Activated naive CD4-positive, alpha-beta T cell treated with anti-CD3 and anti-CD28 coated beads for 36 hours (primary cell): ENCODE data around the gene SEPTIN3. TPM values are rescaled to one million over a fixed set of nuclear protein-coding genes. Genes with fewer than 3 reads are reported as not detected.

ENCODE experiments used
- CTCF ChIA-PET: fragments of 350-600 bp; sonication (Branson Sonifier 250); formaldehyde crosslinking; loops from one replicate; lab custom pipeline; 2021; ENCODE audit warnings: antibody characterized with exemption; lab: Charles Lee
- DNase-seq: peaks from one replicate; pipeline ENCODE4 v3.0.0-alpha.2; 2020
- H3K27ac Mint-ChIP-seq: one replicate; pipeline ENCODE4 v1.8.0; 2021; ENCODE audit warnings: mild to moderate bottlenecking, mixed read lengths
- H3K27me3 Mint-ChIP-seq: one replicate; pipeline ENCODE4 v1.8.0; 2021; ENCODE audit warnings: low read depth, mixed read lengths
- H3K36me3 Mint-ChIP-seq: one replicate; pipeline ENCODE4 v1.8.0; 2021; ENCODE audit warnings: low read depth, mixed read lengths
- H3K4me1 Mint-ChIP-seq: one replicate; pipeline ENCODE4 v1.8.0; 2021; ENCODE audit warnings: low read depth, mixed read lengths
- H3K4me3 Mint-ChIP-seq: one replicate; pipeline ENCODE4 v1.8.0; 2021; ENCODE audit warnings: mild to moderate bottlenecking, moderate library complexity, mixed read lengths
- H3K9me3 Mint-ChIP-seq: one replicate; pipeline ENCODE4 v1.8.0; 2021; ENCODE audit warnings: mixed read lengths
- intact Hi-C: fragments of 100-400 bp; cut with micrococcal nuclease; formaldehyde crosslinking; loops from one replicate; pipeline ENCODE4 v1.15.1; 2023
- total RNA-seq, 2 experiments: library from RNA; stranded (reverse); gene quantifications; one replicate each; pipeline ENCODE4 v1.2.3, GENCODE V29; 2021

SEPTIN3 gene
- total RNA-seq, 2 experiments from 2014 or later, result 1.0 to 1.5 TPM

GRCh38 chr22:41932353-41932752, 36.9 kb upstream of the SEPTIN3 start:
- no peak for DNase-seq
- Mint-ChIP-seq H3K9me3 (no peaks in the 10 kb centered on the region), H3K4me3 (no peak overlapping the region), H3K27ac (no peak overlapping the region), H3K4me1 (peaks cover 18% of the 10 kb centered on the region), H3K36me3 (peaks cover 19% of the 10 kb centered on the region), H3K27me3 (no peaks in the 10 kb centered on the region)
- CTCF ChIA-PET, result no interaction called here
- intact Hi-C loops, result no loop called here

- CTCF ChIA-PET, result interaction anchor here (0.6 kb wide), 1 partner anchor 509 kb away, joined by 3 read pairs; no protein-coding TSS in a partner anchor
- Mint-ChIP-seq H3K9me3 (no peaks in the 10 kb centered on the region), H3K4me3 (no peak overlapping the region), H3K27me3 (no peaks in the 10 kb centered on the region), H3K4me1 (peaks cover 10% of the 10 kb centered on the region), H3K27ac (no peak overlapping the region), H3K36me3 (peaks cover 31% of the 10 kb centered on the region)
- no peak for DNase-seq
- intact Hi-C loops, result no loop called here
These were observed 35.6 kb upstream of the SEPTIN3 start for GRCh38 chr22:41933411-41934177.

- DNase-seq, result no peak
- intact Hi-C loops, result no loop called here
- Mint-ChIP-seq H3K36me3 (peaks cover 39% of the 10 kb centered on the region), H3K27me3 (no peaks in the 10 kb centered on the region), H3K9me3 (no peaks in the 10 kb centered on the region), H3K27ac (no peak overlapping the region), H3K4me3 (no peak overlapping the region), H3K4me1 (peaks cover 11% of the 10 kb centered on the region)
- CTCF ChIA-PET, result no interaction called here
These were observed 34.8 kb upstream of the SEPTIN3 start for GRCh38 chr22:41934284-41935014.

- no peaks in the 10 kb centered on the region for H3K27me3 Mint-ChIP-seq
- no peaks in the 10 kb centered on the region for H3K9me3 Mint-ChIP-seq
- H3K27ac Mint-ChIP-seq, result no peak overlapping the region
- H3K36me3 Mint-ChIP-seq, result peaks cover 43% of the 10 kb centered on the region
- intact Hi-C loops, result no loop called here
- H3K4me3 Mint-ChIP-seq, result no peak overlapping the region
- CTCF ChIA-PET, result no interaction called here
- no peak for DNase-seq
- H3K4me1 Mint-ChIP-seq, result peaks cover 17% of the 10 kb centered on the region
These were observed 34.3 kb upstream of the SEPTIN3 start for GRCh38 chr22:41935015-41935351.

- H3K36me3 Mint-ChIP-seq, result peaks cover 47% of the 10 kb centered on the region
- no peak for DNase-seq
- no peaks in the 10 kb centered on the region for H3K9me3 Mint-ChIP-seq
- CTCF ChIA-PET, result interaction anchor here (0.6 kb wide), 1 partner anchor 237 kb away, joined by 7 read pairs; no protein-coding TSS in a partner anchor
- intact Hi-C loops, result no loop called here
- H3K27me3 Mint-ChIP-seq, result no peaks in the 10 kb centered on the region
- H3K4me1 Mint-ChIP-seq, result peaks cover 22% of the 10 kb centered on the region
- H3K4me3 Mint-ChIP-seq, result no peak overlapping the region
- peak overlapping the region; percentile 26 for H3K27ac Mint-ChIP-seq
These were observed 33.7 kb upstream of the SEPTIN3 start for GRCh38 chr22:41935509-41935908.

GRCh38 chr22:41936894-41937169, 32.4 kb upstream of the SEPTIN3 start:
- Mint-ChIP-seq H3K4me3 (no peak overlapping the region), H3K4me1 (peaks cover 35% of the 10 kb centered on the region), H3K36me3 (peaks cover 60% of the 10 kb centered on the region), H3K27ac (peak overlapping the region; percentile 61), H3K9me3 (no peaks in the 10 kb centered on the region), H3K27me3 (no peaks in the 10 kb centered on the region)
- CTCF ChIA-PET, result no interaction called here
- intact Hi-C loops, result no loop called here
- no peak for DNase-seq

GRCh38 chr22:41939981-41940831, 29.0 kb upstream of the SEPTIN3 start:
- H3K4me3 Mint-ChIP-seq, result peak overlapping the region; percentile 69
- peaks cover 81% of the 10 kb centered on the region for H3K36me3 Mint-ChIP-seq
- intact Hi-C loops, result loop anchor here (1.0 to 10.0 kb wide), 11 partner anchors 21 to 495 kb away; partner anchors contain the start of genes DESI1, SNU13, TOB2 and XRCC6
- H3K4me1 Mint-ChIP-seq, result peaks cover 64% of the 10 kb centered on the region
- H3K9me3 Mint-ChIP-seq, result no peaks in the 10 kb centered on the region
- no peaks in the 10 kb centered on the region for H3K27me3 Mint-ChIP-seq
- CTCF ChIA-PET, result interaction anchor here (0.6 to 3.0 kb wide), 17 partner anchors 9 to 273 kb away, joined by 3 to 19 read pairs (median 5); partner anchors contain the start of genes MEI1 and TNFRSF13C
- DNase-seq, result peak; percentile 100
- peak overlapping the region; percentile 100 for H3K27ac Mint-ChIP-seq

- peak overlapping the region; percentile 100 for H3K27ac Mint-ChIP-seq
- CTCF ChIA-PET, result interaction anchor here (0.6 to 3.0 kb wide), 18 partner anchors 8 to 274 kb away, joined by 3 to 19 read pairs (median 4); partner anchors contain the start of genes MEI1 and TNFRSF13C
These were observed 28.1 kb upstream of the SEPTIN3 start for GRCh38 chr22:41940832-41941765.

GRCh38 chr22:41943661-41944209, 25.5 kb upstream of the SEPTIN3 start:
- no peaks in the 10 kb centered on the region for H3K27me3 Mint-ChIP-seq
- CTCF ChIA-PET, result interaction anchor here (0.8 to 2.0 kb wide), 4 partner anchors 18 to 254 kb away, joined by 3 to 14 read pairs (median 6); partner anchors contain the start of gene TNFRSF13C
- peak; percentile 68 for DNase-seq
- intact Hi-C loops, result loop anchor here (10.0 kb wide), 1 partner anchor 499 kb away; the partner anchor contains the start of gene TOB2
- H3K27ac Mint-ChIP-seq, result peak overlapping the region; percentile 87
- no peaks in the 10 kb centered on the region for H3K9me3 Mint-ChIP-seq
- H3K36me3 Mint-ChIP-seq, result peaks cover 67% of the 10 kb centered on the region
- H3K4me3 Mint-ChIP-seq, result peak overlapping the region; percentile 63
- peaks cover 79% of the 10 kb centered on the region for H3K4me1 Mint-ChIP-seq

More at GRCh38 chr22:41940832-41941765, 28.1 kb upstream of the SEPTIN3 start:
- peak; percentile 91 for DNase-seq
- intact Hi-C loops, result loop anchor here (1.0 to 10.0 kb wide), 13 partner anchors 22 to 496 kb away; partner anchors contain the start of genes DESI1, SNU13, TOB2 and XRCC6
- H3K4me1 Mint-ChIP-seq, result peaks cover 69% of the 10 kb centered on the region
- H3K4me3 Mint-ChIP-seq, result peak overlapping the region; percentile 69
- H3K9me3 Mint-ChIP-seq, result no peaks in the 10 kb centered on the region
- peaks cover 84% of the 10 kb centered on the region for H3K36me3 Mint-ChIP-seq
- H3K27me3 Mint-ChIP-seq, result no peaks in the 10 kb centered on the region

GRCh38 chr22:41946629-41947423, 22.4 kb upstream of the SEPTIN3 start, which contains the start of gene CENPM:
TSS of gene CENPM (minus strand) at chr22:41947152. CDS start at chr22:41947076, 76 bp downstream.
- Mint-ChIP-seq H3K27ac (peak within 1 kb of the TSS; percentile 87), H3K4me1 (peaks cover 58% of the 10 kb centered on the region), H3K9me3 (no peaks in the 10 kb centered on the region), H3K36me3 (peaks cover 39% of the 10 kb centered on the region), H3K27me3 (no peaks in the 10 kb centered on the region), H3K4me3 (peak within 1 kb of the TSS; percentile 95)
- peak; percentile 97 for DNase-seq
- CTCF ChIA-PET, result interaction anchor here (0.6 to 1.8 kb wide), 11 partner anchors 10 to 444 kb away, joined by 3 to 8 read pairs (median 3); partner anchors contain the start of gene CCDC134
- intact Hi-C loops, result loop anchor here (2.0 to 10.0 kb wide), 2 partner anchors 132 to 502 kb away; partner anchors contain the start of genes SMDT1 and TOB2
